ENCODE results near the gene CYBRD1.
"Not testable (repeated sequence)": the region's sequence is repeated elsewhere in the genome, so short reads cannot be mapped to it uniquely, and the experiment has no call there.

CYBRD1 gene

GRCh38 chr2:171529914-171530313 lies 7.6 kb downstream of the CYBRD1 start:
- TF ChIP-seq POLR2A (IDR thresholded peaks at IDR 0.05; ENCODE audit: low read depth, low read length) = no peak
- DNase-seq (ENCODE audit: insufficient read length, low spot score) = no peak
- FAIRE-seq = no peak

- FAIRE-seq (no peak), DNase-seq (ENCODE audit: insufficient read length, low spot score) (no peak)
- no peak for TF ChIP-seq POLR2A (IDR thresholded peaks at IDR 0.05; ENCODE audit: low read depth, low read length)
These were observed 8.1 kb downstream of the CYBRD1 start for GRCh38 chr2:171530378-171530777.

GRCh38 chr2:171530859-171531258 lies 8.6 kb downstream of the CYBRD1 start:
- DNase-seq (ENCODE audit: insufficient read length, low spot score); FAIRE-seq: not testable (repeated sequence)

GRCh38 chr2:171531291-171531690 lies 9.0 kb downstream of the CYBRD1 start:
- no peak for DNase-seq (ENCODE audit: insufficient read length, low spot score)
- TF ChIP-seq POLR2A (IDR thresholded peaks at IDR 0.05; ENCODE audit: low read depth, low read length) = no peak
- peak; percentile 75 for FAIRE-seq

DNA sequence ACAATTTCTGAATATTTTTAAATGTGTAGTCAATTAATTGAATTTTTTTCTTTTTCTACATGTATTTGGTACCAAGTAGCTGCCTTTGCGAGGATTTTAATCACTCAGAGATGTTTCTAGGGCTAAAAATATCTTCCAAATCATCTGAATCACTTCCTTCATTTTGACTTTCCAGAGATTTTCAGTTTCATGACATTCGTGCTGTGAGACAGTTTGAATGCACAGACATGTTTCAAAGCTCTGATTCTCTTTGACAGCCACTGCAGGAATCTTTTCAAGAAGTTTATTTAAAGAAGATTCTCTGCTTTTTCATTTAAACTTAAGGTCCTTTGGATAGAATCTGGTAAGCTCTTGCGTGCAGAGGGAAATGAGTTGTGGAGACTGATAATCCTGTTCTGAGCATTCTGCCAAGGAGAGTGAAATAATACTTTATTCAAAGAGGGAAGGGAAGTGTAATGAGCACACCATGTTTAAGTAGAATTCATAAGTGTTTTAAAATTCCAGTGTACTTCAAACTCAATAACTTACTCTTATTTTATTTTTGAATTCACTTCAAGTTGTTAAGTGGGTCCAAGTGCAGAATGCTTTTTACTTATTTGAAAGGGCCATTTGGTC lies 9.7 kb downstream of the CYBRD1 start:
- DNase-seq (ENCODE audit: insufficient read length, low spot score) (no peak), FAIRE-seq (peak; percentile 11)
- no peak for TF ChIP-seq POLR2A (IDR thresholded peaks at IDR 0.05; ENCODE audit: low read depth, low read length)

- FAIRE-seq (no peak), DNase-seq (ENCODE audit: insufficient read length, low spot score) (no peak)
- no peak for TF ChIP-seq POLR2A (IDR thresholded peaks at IDR 0.05; ENCODE audit: low read depth, low read length)
These were observed 11.1 kb downstream of the CYBRD1 start for GRCh38 chr2:171533331-171533730.

GRCh38 chr2:171535528-171535927 lies 13.3 kb downstream of the CYBRD1 start:
- not testable (repeated sequence) for DNase-seq (ENCODE audit: insufficient read length, low spot score); FAIRE-seq

DNA sequence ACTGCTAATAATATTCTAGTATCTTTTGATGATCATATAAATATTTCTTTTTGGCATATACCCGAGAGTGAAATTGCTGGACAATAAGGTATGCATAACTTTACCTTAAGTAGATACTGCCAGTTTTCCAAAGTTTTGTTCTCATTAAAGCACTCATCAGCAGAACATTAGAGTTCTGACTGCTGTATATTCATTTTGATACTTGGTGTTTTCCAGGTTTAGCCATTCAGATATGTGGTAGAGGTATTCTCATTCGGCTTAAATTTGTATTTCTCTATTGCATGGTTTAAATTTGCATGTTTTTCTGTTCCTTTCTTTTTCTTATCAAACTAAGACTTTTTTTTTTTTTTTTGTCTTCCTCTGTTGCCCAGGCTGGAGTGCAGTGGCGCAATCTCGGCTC lies 18.2 kb downstream of the CYBRD1 start:
- no peak for TF ChIP-seq POLR2A (IDR thresholded peaks at IDR 0.05; ENCODE audit: low read depth, low read length)
- DNase-seq (ENCODE audit: insufficient read length, low spot score) = no peak
- FAIRE-seq = no peak

DNA sequence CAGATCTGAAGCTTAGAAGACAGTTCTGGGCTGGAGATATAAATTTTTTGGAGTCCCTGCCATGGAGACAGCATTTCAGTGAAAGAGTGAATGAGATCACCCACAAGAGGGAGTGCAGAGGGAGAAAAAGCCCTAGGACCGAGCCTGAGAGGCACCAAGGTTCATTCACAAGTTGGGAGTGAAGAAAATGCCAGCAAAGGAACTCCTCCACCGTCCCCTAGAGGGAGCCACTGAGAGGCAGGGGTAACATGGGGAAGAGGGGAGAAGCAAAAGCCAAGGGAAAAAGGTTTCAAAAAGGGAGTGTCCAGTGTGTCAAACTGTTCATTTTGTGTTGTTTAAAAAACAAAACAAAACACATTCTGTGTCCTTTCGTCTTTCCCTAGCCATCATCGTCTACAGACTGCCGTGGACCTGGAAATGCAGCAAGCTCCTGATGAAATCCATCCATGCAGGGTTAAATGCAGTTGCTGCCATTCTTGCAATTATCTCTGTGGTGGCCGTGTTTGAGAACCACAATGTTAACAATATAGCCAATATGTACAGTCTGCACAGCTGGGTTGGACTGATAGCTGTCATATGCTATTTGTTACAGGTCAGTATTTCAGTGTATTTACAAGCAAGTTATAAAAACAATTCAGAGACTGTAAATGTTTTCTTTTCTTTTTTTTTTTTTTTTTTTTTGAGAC lies 19.1 kb downstream of the CYBRD1 start:
- DNase-seq (ENCODE audit: insufficient read length, low spot score) (no peak), FAIRE-seq (no peak)
- TF ChIP-seq POLR2A (IDR thresholded peaks at IDR 0.05; ENCODE audit: low read depth, low read length) = no peak

GRCh38 chr2:171545086-171545485 lies 22.8 kb downstream of the CYBRD1 start:
- DNase-seq (ENCODE audit: insufficient read length, low spot score) = no peak
- no peak for FAIRE-seq
- TF ChIP-seq POLR2A (IDR thresholded peaks at IDR 0.05; ENCODE audit: low read depth, low read length) = no peak

DNA sequence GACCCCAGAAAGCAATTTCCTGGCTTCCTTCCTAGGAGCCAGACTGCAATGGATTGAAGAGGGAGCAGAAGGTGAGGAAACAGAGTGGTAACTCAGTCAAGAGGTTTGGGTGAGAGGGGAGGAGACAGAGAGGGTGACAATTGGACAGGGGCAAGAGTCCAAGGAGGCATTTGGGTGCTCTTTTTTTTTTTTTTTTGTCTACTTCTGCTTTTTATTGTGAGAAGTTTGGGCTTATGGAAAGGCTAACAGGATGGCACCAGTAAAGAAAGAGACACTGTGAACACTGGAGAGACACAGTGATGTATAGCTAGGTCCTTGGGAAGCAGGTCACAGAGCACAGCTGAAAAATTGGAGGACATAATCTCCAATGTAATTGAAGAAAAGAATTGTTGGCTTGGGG lies 25.0 kb downstream of the CYBRD1 start:
- DNase-seq (ENCODE audit: insufficient read length, low spot score) (no peak), FAIRE-seq (no peak)
- no peak for TF ChIP-seq POLR2A (IDR thresholded peaks at IDR 0.05; ENCODE audit: low read depth, low read length)

DNA sequence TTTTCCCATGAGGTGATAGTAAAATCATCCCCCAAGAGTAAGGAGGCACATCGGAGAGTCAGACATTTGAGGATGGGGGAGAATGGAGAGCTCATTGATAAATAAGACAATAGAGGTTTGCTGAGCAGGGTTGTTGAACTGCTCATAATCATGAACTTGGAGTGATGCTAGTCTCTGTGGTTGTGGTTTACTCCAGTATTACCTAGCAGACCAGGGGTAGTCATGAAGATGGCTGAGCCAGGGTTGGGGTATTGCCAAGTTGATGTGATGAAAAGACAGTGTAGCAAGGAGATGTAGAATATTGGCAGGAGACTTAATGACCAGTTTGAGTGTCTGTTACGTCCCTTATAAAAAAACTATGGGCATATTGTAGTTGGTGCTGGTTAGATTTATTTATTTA lies 25.4 kb downstream of the CYBRD1 start:
- DNase-seq (ENCODE audit: insufficient read length, low spot score) = no peak
- FAIRE-seq = peak; percentile 62
- TF ChIP-seq POLR2A (IDR thresholded peaks at IDR 0.05; ENCODE audit: low read depth, low read length) = no peak

DNA sequence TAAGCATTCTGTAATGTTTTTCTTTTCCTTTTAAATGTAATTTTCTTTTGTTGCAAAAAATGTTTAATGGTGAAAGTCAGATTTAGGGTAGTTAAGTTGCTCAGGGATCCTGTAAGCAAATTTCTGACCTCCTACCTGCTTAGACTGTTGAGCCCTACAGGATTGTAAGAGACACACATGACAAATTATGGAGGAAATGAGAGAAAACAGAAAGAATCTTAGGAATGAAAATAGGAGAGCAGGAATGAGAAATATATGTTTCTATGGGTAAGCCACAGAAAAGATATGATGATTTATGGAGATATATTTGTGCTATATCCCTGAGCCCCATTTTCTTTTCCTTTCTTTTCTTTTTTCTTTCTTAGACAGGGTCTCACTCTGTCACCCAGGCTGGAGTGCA lies 28.3 kb downstream of the CYBRD1 start:
- no peak for DNase-seq (ENCODE audit: insufficient read length, low spot score)
- TF ChIP-seq POLR2A (IDR thresholded peaks at IDR 0.05; ENCODE audit: low read depth, low read length) = no peak
- peak; percentile 50 for FAIRE-seq

DNA sequence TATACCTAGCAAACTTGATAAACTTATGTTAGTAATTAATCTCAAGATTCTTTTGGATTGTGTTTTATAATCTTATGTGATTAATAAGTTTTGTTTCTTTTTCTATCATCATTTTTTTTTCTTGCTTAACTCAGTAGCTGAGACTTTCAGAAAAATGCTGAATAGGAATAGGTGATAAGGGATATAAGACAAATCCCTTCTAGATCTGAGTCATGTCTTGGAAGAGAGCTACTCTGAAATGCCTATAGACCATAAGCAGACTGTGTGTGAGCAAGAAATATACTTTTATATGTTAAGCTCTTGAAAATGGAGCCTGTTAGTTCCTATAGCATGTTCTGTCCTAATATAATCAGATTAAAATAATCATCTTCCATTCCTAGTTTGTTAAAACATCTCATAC lies 29.6 kb downstream of the CYBRD1 start:
- DNase-seq (ENCODE audit: insufficient read length, low spot score) (no peak), FAIRE-seq (peak; percentile 70)
- no peak for TF ChIP-seq POLR2A (IDR thresholded peaks at IDR 0.05; ENCODE audit: low read depth, low read length)

DNA sequence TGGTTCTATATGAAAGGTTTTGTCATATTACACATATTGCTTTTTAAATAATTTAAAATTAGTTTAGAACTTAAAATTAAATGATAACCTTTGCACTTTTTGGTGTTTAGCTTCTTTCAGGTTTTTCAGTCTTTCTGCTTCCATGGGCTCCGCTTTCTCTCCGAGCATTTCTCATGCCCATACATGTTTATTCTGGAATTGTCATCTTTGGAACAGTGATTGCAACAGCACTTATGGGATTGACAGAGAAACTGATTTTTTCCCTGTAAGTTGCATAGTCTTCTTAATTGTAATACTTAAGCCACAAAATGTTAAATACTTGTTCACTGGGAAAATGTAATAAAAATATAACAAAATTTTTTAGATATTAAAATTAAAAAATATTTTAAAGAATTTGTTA lies 31.0 kb downstream of the CYBRD1 start:
- no peak for TF ChIP-seq POLR2A (IDR thresholded peaks at IDR 0.05; ENCODE audit: low read depth, low read length)
- DNase-seq (ENCODE audit: insufficient read length, low spot score) (no peak), FAIRE-seq (peak; percentile 30)

All from H54 (cell line).